DOHH2 (cell line): Measurements from ENCODE around the gene JPH2.

Experiments
- EZH2phosphoT487 ChIP-seq: fragments of 200-600 bp; sonication (generic); IDR thresholded peaks from 2 replicates; pipeline ENCODE4 v1.6.1; 2017; ENCODE audit warnings: borderline replicate concordance, mild to moderate bottlenecking, antibody characterized with exemption, low read length, moderate library complexity, mixed read lengths
- TF ChIP-seq, protein P1 (sequence below): fragments of 200-600 bp; sonication (generic); IDR thresholded peaks from one replicate; pipeline ENCODE4 v1.5.1; 2014; ENCODE audit warnings: antibody characterized with exemption, mild to moderate bottlenecking, low read depth, low read length; ENCODE audit not compliant: poor library complexity, severe bottlenecking

DNA sequence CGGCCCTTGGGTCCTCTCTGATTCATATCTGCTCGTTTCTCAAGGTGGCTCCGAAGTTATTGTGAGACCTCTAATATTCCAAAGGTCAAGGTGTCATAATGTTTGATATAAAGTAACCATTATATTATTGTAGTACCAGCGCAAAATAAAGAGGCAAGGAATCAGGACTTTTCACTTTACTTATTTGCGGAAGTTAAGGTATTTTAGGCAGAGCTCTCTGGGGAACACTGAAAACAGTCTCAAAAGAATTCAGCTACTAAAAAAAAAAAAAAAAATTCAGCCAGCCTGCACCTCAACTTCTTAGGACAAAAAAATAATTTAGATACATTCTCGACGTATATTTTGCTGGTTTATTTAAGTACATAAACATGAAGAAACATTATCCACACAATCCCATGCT is 21.2 kb upstream of the JPH2 start:
- TF ChIP-seq, protein P1, sequence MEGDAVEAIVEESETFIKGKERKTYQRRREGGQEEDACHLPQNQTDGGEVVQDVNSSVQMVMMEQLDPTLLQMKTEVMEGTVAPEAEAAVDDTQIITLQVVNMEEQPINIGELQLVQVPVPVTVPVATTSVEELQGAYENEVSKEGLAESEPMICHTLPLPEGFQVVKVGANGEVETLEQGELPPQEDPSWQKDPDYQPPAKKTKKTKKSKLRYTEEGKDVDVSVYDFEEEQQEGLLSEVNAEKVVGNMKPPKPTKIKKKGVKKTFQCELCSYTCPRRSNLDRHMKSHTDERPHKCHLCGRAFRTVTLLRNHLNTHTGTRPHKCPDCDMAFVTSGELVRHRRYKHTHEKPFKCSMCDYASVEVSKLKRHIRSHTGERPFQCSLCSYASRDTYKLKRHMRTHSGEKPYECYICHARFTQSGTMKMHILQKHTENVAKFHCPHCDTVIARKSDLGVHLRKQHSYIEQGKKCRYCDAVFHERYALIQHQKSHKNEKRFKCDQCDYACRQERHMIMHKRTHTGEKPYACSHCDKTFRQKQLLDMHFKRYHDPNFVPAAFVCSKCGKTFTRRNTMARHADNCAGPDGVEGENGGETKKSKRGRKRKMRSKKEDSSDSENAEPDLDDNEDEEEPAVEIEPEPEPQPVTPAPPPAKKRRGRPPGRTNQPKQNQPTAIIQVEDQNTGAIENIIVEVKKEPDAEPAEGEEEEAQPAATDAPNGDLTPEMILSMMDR = no peak
- no peak for TF ChIP-seq EZH2phosphoT487
